SK-N-SH treated with all-trans-retinoic acid at 6 μM for 48 hours (cell line): ENCODE data around the gene TXLNA.

ENCODE experiments used
- ESRRG ChIP-seq: fragments of 250-450 bp; sonication (Bioruptor Pico); IDR thresholded peaks from 2 replicates; pipeline ENCODE4 v1.6.1; 2021; ENCODE audit warnings: mild to moderate bottlenecking
- ISL1 ChIP-seq: fragments of 250-450 bp; sonication (Bioruptor Pico); IDR thresholded peaks from 2 replicates; pipeline ENCODE4 v2.1.2; 2022; ENCODE audit warnings: mild to moderate bottlenecking, moderate library complexity
- POU6F1 ChIP-seq: fragments of 250-450 bp; sonication (Bioruptor Pico); IDR thresholded peaks from 2 replicates; pipeline ENCODE4 v1.8.0; 2021; ENCODE audit warnings: low read depth, mild to moderate bottlenecking, moderate library complexity, borderline replicate concordance
- RARB ChIP-seq: fragments of 250-450 bp; sonication (Bioruptor Pico); IDR thresholded peaks from 2 replicates; pipeline ENCODE4 v1.8.0; 2021; ENCODE audit warnings: mild to moderate bottlenecking, moderate library complexity
- TF ChIP-seq, protein P1 (sequence below): fragments of 250-450 bp; sonication (Bioruptor Pico); IDR thresholded peaks from 2 replicates; pipeline ENCODE4 v1.8.0; 2020; ENCODE audit warnings: mild to moderate bottlenecking, moderate library complexity, borderline replicate concordance

DNA sequence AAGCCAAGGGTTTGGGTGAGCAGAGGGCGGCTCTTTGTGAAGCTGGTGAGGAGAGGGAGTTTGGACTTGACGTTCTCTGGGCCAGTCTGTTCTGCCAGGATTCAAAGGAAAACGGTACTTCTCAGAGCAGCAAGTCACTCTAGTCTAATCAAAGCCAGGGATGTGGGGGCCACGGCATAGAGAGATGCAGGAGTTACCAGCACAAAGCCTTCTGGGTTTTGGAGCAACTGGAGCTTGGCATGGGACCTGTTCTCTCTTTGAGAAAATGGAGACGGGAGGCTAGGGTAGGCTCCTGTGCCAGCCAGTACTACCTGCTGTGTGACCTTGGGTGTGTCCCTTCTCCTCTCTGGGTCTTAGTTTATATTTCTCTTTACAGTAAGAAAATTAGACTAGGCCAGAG is 2.1 kb downstream of the TXLNA start:
- TF ChIP-seq, protein P1, sequence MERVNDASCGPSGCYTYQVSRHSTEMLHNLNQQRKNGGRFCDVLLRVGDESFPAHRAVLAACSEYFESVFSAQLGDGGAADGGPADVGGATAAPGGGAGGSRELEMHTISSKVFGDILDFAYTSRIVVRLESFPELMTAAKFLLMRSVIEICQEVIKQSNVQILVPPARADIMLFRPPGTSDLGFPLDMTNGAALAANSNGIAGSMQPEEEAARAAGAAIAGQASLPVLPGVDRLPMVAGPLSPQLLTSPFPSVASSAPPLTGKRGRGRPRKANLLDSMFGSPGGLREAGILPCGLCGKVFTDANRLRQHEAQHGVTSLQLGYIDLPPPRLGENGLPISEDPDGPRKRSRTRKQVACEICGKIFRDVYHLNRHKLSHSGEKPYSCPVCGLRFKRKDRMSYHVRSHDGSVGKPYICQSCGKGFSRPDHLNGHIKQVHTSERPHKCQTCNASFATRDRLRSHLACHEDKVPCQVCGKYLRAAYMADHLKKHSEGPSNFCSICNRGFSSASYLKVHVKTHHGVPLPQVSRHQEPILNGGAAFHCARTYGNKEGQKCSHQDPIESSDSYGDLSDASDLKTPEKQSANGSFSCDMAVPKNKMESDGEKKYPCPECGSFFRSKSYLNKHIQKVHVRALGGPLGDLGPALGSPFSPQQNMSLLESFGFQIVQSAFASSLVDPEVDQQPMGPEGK (CRISPR knock-in tag), result no peak
- TF ChIP-seq POU6F1 (no peak), RARB (no peak), ISL1 (CRISPR knock-in tag) (no peak), ESRRG (CRISPR knock-in tag) (no peak)
